Left ventricle myocardium inferior (tissue), 1 donor: ENCODE measurements around the gene PAQR4. TPM values are rescaled to one million over a fixed set of nuclear protein-coding genes. Genes with fewer than 3 reads are reported as not detected.

Source experiments
- DNase-seq: peaks from one replicate; pipeline ENCODE4 v3.0.0-alpha.2; 2020
- H3K27ac ChIP-seq: fragments of 200-600 bp; replicated peaks from 2 replicates; pipeline ENCODE4 v1.8.0; 2021
- H3K27me3 ChIP-seq: fragments of 200-600 bp; 2 replicates; pipeline ENCODE4 v1.8.0; 2021; ENCODE audit warnings: low read depth
- H3K36me3 ChIP-seq: fragments of 200-600 bp; 2 replicates; pipeline ENCODE4 v1.8.0; 2021
- H3K4me1 ChIP-seq: fragments of 200-600 bp; 2 replicates; pipeline ENCODE4 v1.8.0; 2021
- H3K4me3 ChIP-seq: fragments of 200-600 bp; 2 replicates; pipeline ENCODE4 v1.8.0; 2021; ENCODE audit warnings: mild to moderate bottlenecking, moderate library complexity
- H3K9me3 ChIP-seq: fragments of 200-600 bp; replicated peaks from 2 replicates; pipeline ENCODE4 v1.8.0; 2021
- CTCF ChIP-seq: fragments of 200-600 bp; IDR thresholded peaks from 2 replicates; pipeline ENCODE4 v1.8.0; 2021; ENCODE audit warnings: antibody characterized with exemption, mild to moderate bottlenecking, borderline replicate concordance
- intact Hi-C: fragments of 100-400 bp; cut with micrococcal nuclease; formaldehyde crosslinking; loops from one replicate; pipeline ENCODE4 v1.11.0; 2022
- total RNA-seq: library from RNA; stranded (reverse); fragmentation: NEBNext Ultra II Directional; extraction: Animal tissue kit (Norgen Biotek cat#: 25700); gene quantifications from one replicate; pipeline ENCODE4 v1.2.1, GENCODE V29; 2021
- donor health status: DM: no; HTN: yes; CAD: no; lungs with severe emphysema.

The PAQR4 gene
- total RNA-seq, 1 donor from 2014 or later = 9.2 TPM

DNA sequence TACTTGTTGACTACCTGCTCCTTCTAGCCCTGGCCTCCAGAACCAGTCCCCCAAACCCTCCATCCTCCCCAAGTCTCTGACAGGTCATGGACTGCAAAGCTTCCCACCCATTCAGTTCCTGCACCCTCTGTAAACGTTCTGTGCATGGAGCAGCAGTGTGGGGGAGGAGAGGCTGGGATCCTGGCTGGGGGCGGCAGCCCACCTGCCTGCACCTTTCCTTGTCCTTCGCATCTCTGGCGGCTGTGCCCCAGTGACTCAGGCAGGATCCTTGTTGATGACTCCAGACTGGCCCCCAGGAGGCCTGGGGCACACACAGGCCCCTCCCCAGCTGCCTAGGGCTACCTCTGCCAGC lies 12.7 kb downstream of the PAQR4 start:
- H3K27me3 ChIP-seq = peaks cover 37% of the 10 kb centered on the region
- no peak overlapping the region for H3K4me3 ChIP-seq
- DNase-seq = no peak
- no peaks in the 10 kb centered on the region for H3K36me3 ChIP-seq
- peaks cover 51% of the 10 kb centered on the region for H3K4me1 ChIP-seq
- intact Hi-C loops = no loop called here
- no peaks in the 10 kb centered on the region for H3K9me3 ChIP-seq
- H3K27ac ChIP-seq = no peak overlapping the region
- TF ChIP-seq CTCF = no peak

GRCh38 chr16:2982402-2982801 lies 13.3 kb downstream of the PAQR4 start:
- Histone ChIP-seq H3K27ac (no peak overlapping the region), H3K27me3 (peaks cover 42% of the 10 kb centered on the region), H3K4me1 (peaks cover 51% of the 10 kb centered on the region), H3K36me3 (no peaks in the 10 kb centered on the region), H3K9me3 (no peaks in the 10 kb centered on the region), H3K4me3 (no peak overlapping the region)
- intact Hi-C loops = no loop called here
- DNase-seq = no peak
- TF ChIP-seq CTCF = no peak

- Histone ChIP-seq H3K36me3 (no peaks in the 10 kb centered on the region), H3K27ac (no peak overlapping the region), H3K9me3 (no peaks in the 10 kb centered on the region), H3K4me1 (peaks cover 51% of the 10 kb centered on the region), H3K27me3 (peaks cover 43% of the 10 kb centered on the region), H3K4me3 (peak overlapping the region; percentile 51)
- intact Hi-C loops = no loop called here
- DNase-seq = peak; percentile 81
- TF ChIP-seq CTCF = peak; percentile 97
Measured at GRCh38 chr16:2983706-2984136, 14.6 kb downstream of the PAQR4 start.

DNA sequence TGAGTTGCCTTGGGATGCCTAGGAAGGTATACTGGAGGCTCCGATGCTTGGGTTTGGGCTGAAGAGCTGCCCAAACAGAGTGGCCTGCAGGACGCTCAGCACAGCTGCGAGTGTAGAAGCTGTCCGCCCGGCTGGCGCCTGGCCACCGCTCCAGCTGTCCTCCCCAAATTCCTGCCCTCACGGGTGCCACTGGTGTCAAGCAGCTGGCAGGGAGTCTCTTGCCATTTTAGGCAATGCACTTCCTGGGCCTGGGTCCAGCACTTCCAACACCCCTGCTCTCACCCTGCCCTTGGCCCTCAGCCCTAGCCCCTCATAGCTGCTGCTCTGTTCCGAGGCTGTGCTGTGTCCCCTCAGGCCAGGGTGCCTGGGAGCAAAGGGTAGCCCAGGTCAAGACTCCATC lies 16.3 kb downstream of the PAQR4 start:
- Histone ChIP-seq H3K9me3 (no peaks in the 10 kb centered on the region), H3K27me3 (peaks cover 43% of the 10 kb centered on the region), H3K27ac (peak overlapping the region; percentile 93), H3K36me3 (no peaks in the 10 kb centered on the region), H3K4me3 (peak overlapping the region; percentile 37), H3K4me1 (peaks cover 43% of the 10 kb centered on the region)
- intact Hi-C loops = no loop called here
- DNase-seq = peak; percentile 61
- no peak for TF ChIP-seq CTCF

DNA sequence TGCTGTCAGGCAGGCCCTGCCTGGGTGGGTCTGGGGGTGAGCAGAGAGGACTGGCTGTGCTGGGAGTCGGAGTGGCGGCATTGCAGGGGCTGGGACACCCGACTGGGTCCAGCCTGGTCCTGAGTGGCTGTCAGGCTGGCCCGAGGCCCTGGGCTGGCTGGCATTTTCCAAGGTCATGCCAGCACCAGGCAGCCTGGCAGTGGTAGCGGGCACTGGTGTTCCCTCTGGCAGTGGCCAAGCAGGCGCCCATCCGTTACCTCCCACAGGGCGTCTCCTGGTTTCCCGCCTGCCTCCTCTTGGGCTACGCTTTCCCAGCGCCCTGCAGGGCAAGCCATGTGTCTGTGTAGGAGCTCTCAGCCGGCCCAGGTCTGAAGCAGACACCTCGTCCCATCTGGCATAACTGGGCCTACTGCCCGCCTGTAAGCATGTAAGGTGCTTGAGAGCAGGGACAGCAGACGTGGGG lies 16.8 kb downstream of the PAQR4 start:
- H3K36me3 ChIP-seq = no peaks in the 10 kb centered on the region
- H3K27me3 ChIP-seq = peaks cover 43% of the 10 kb centered on the region
- no peaks in the 10 kb centered on the region for H3K9me3 ChIP-seq
- intact Hi-C loops = no loop called here
- peak; percentile 70 for DNase-seq
- TF ChIP-seq CTCF = no peak
- peak overlapping the region; percentile 93 for H3K27ac ChIP-seq
- peak overlapping the region; percentile 37 for H3K4me3 ChIP-seq
- peaks cover 39% of the 10 kb centered on the region for H3K4me1 ChIP-seq
